Thyroid gland (tissue), 4 donors: ENCODE results near the gene SLC2A1. TPM values are rescaled to one million over a fixed set of nuclear protein-coding genes. Genes with fewer than 3 reads are reported as not detected.
A peak's percentile ranks its signal among the peaks of the same experiment; 100 is the strongest.

Experiments
- DNase-seq, 2 donors: peaks; one replicate each; pipeline ENCODE4 v3.0.0-alpha.2; 2019
- H3K27ac ChIP-seq, 3 donors: fragments of 200-600 bp; sonication (generic); 1 replicate in 2 of 3; 2 replicates in 1 of 3; pipeline ENCODE4 v1.5.1; 2016 to 2019; ENCODE audit warnings: mild to moderate bottlenecking in 1 of 3, moderate library complexity in 1 of 3
- H3K27me3 ChIP-seq: fragments of 200-600 bp; sonication (generic); one replicate; pipeline ENCODE4 v1.5.1; 2019
- H3K36me3 ChIP-seq, 2 donors: fragments of 200-600 bp; sonication (generic); one replicate each; pipeline ENCODE4 v1.5.1; 2016 to 2019
- H3K4me1 ChIP-seq, 2 donors: fragments of 200-600 bp; sonication (generic); one replicate each; pipeline ENCODE4 v1.5.1; 2017 to 2019
- H3K4me3 ChIP-seq, 3 donors: fragments of 200-600 bp; sonication (generic); replicated peaks in 1 of 3; 1 replicate in 2 of 3; 2 replicates in 1 of 3; pipeline ENCODE4 v1.5.1; 2016; ENCODE audit warnings: mild to moderate bottlenecking in 1 of 3
- H3K9me3 ChIP-seq: fragments of 200-600 bp; sonication (generic); one replicate; pipeline ENCODE4 v1.5.1; 2017
- CTCF ChIP-seq, 6 experiments: fragments of 200-600 bp in 3 of 6; fragments of 450-650 bp in 3 of 6; sonication (generic) in 3 of 6; IDR thresholded peaks; one replicate each; pipeline ENCODE4 v1.5.1; 2016 to 2019; ENCODE audit warnings: antibody characterized with exemption in 6 of 6, mild to moderate bottlenecking in 2 of 6, inconsistent platforms in 1 of 6, moderate library complexity in 1 of 6
- POLR2A ChIP-seq, 2 donors: fragments of 450-650 bp; IDR thresholded peaks; one replicate each; pipeline ENCODE4 v1.6.1; 2017; ENCODE audit warnings: antibody characterized with exemption in 2 of 2, mild to moderate bottlenecking in 2 of 2, moderate library complexity in 1 of 2
- WGBS, 2 donors: methylation state at CpG; one replicate each; pipeline ENCODE4 v1.1.5; 2017; 5-methylcytosine and 5-hydroxymethylcytosine counted together
- intact Hi-C: fragments of 100-400 bp; cut with DNase I; formaldehyde crosslinking; loops from one replicate; pipeline ENCODE4 v1.15.1; 2023
- total RNA-seq, 4 donors: library from RNA; depleted of rRNA; stranded (reverse); fragments of >200 nt; gene quantifications; one replicate each; pipeline ENCODE4 v1.2.3, GENCODE V29; 2016

Gene SLC2A1
- total RNA-seq, 4 donors from 2014 or later, result 15.0 to 208 (median 91.4) TPM

GRCh38 chr1:42935313-42935895 lies 23.3 kb downstream of the SLC2A1 start:
- intact Hi-C loops, result no loop called here
- H3K27ac ChIP-seq, result no peak overlapping the region
- 94 to 95% methylated on average over 8 of the region's 8 CpGs for WGBS, 2 donors
- TF ChIP-seq POLR2A (IDR thresholded peaks at IDR 0.05) (no peak), CTCF (IDR thresholded peaks at IDR 0.05) (no peak)
- DNase-seq, result no peak
- H3K4me3 ChIP-seq, result no peak overlapping the region
- peaks cover 44 to 64% of the 10 kb centered on the region in 2 donors for H3K4me1 ChIP-seq
- H3K36me3 ChIP-seq, result no peaks in the 10 kb centered on the region
- no peaks in the 10 kb centered on the region for H3K27me3 ChIP-seq
- H3K9me3 ChIP-seq, result no peaks in the 10 kb centered on the region

GRCh38 chr1:42934541-42935312 lies 23.9 kb downstream of the SLC2A1 start:
- Histone ChIP-seq H3K27me3 (no peaks in the 10 kb centered on the region), H3K9me3 (no peaks in the 10 kb centered on the region), H3K36me3 (peaks cover 0 to 1% of the 10 kb centered on the region in 2 donors), H3K4me1 (peaks cover 39 to 57% of the 10 kb centered on the region in 2 donors), H3K27ac (no peak overlapping the region), H3K4me3 (no peak overlapping the region)
- DNase-seq, result no peak
- 92 to 94% methylated on average over 19 to 20 of the region's 20 CpGs for WGBS, 2 donors
- TF ChIP-seq POLR2A (IDR thresholded peaks at IDR 0.05) (no peak), CTCF (IDR thresholded peaks at IDR 0.05) (no peak)
- intact Hi-C loops, result no loop called here

- peak; percentile 44 to 53 for DNase-seq
- Histone ChIP-seq H3K9me3 (no peaks in the 10 kb centered on the region), H3K27ac (no peak overlapping the region), H3K27me3 (no peaks in the 10 kb centered on the region), H3K4me3 (no peak overlapping the region), H3K4me1 (peaks cover 31 to 50% of the 10 kb centered on the region in 2 donors), H3K36me3 (peaks cover 0 to 2% of the 10 kb centered on the region in 2 donors)
- TF ChIP-seq POLR2A (IDR thresholded peaks at IDR 0.05) (no peak), CTCF (IDR thresholded peaks at IDR 0.05) (no peak)
- 81 to 87% methylated on average over 9 of the region's 9 CpGs for WGBS, 2 donors
- intact Hi-C loops, result no loop called here
Measured at GRCh38 chr1:42933610-42934491, 24.8 kb downstream of the SLC2A1 start.

- H3K27ac ChIP-seq, result no peak overlapping the region
- H3K9me3 ChIP-seq, result no peaks in the 10 kb centered on the region
- intact Hi-C loops, result no loop called here
- DNase-seq, result no peak
- WGBS, 2 donors, result 91 to 94% methylated on average over 5 of the region's 5 CpGs
- peaks cover 23 to 43% of the 10 kb centered on the region in 2 donors for H3K4me1 ChIP-seq
- H3K27me3 ChIP-seq, result no peaks in the 10 kb centered on the region
- no peak for TF ChIP-seq POLR2A (IDR thresholded peaks at IDR 0.05)
- no peak for TF ChIP-seq CTCF (IDR thresholded peaks at IDR 0.05)
- H3K4me3 ChIP-seq, result no peak overlapping the region
- H3K36me3 ChIP-seq, result peaks cover 0 to 2% of the 10 kb centered on the region in 2 donors
Measured at GRCh38 chr1:42933060-42933586, 25.5 kb downstream of the SLC2A1 start.
